ENCODE measurements around the gene PITPNM3.
"Not testable (repeated sequence)": the region's sequence is repeated elsewhere in the genome, so short reads cannot be mapped to it uniquely, and the experiment has no call there.

The PITPNM3 gene

DNA sequence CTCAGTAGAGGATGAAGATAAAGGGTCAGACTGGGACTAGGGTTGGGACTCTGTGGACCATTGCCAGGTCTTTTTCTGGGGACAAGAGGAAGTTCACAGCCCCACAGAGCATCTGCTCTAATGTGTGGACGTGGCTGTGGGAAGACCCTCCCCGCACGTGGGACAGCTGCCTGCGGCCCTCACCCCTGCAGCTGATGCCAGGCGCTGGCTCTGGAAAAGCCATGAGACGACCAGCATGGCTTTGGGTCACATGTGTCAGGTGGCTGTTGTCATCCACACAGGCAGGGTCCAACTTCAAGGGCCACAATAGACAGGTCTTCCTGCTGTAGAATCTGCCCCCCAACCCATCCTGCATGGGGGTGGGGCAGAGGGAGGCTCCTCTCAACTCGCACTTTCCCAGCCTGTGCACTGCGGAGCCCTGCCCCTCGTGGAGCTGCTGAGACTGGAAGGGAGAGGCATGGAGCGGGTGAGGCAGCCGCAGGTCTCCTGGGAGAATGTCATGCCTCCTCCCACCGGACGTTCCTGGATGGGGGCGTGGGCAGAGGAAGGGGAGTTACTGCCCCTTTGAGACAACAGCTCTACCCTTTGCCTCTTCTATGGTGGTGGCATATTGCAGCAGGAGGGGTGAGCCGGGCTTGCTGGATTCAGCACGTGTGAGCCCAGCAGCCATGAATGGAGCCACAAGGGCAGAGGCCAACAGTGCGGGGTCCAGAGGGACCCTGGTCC is 58.7 kb downstream of the PITPNM3 start:
- no peak for DNase-seq

DNA sequence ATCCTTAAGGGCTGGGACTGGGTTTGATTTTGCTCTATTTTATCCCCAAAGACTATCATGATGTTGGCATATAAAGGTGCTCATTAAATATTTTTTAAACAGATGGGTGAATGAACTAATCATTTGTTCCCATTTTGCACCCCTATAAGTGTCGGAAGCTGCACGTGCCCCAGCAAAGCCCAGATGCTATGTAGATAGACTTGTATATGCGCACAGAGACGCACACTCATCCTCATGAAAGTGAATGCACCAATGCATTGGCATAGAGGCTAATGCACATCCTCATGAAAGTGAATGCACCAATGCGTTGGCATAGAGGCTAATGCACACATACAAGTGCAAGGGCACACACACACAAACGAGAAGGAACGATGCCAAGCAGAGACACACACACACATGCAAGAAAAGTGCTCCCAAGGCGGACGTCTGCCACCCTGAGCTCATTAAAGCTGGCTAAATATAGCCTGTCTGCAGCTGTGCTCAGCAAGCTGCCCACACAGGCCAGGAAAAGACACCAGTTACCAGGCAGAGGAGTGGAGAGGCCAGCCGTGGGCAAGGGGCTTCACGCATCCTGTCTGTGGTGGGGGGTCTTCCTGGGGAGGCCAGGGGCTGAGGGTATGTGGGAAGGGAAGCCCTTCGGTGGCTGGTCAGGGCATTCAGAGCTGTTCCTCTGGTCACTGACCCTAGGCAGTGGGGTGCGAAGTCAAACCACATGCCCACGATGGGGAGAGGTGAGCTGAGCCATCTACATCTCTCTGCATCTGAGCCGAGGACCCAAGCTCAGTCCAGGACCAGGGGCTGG is 59.5 kb downstream of the PITPNM3 start:
- DNase-seq = no peak

DNA sequence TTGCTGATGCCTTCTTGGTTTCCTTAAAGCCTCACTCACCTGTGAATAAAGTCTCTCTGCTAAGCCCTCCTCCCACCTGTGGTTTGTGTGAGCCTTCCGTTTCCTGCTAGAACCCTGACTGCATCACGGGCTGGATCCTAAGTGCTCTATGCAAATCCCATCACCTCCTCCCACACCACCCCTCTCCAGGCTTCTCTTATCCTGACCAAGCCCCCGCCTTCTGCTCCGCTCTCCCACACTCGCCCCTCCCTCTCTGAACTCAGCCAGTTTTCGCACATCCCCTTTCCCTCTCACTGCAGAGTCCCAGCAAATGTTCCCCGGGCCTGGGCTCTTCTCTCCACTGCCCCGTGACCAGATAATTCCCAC is 60.3 kb downstream of the PITPNM3 start:
- DNase-seq = no peak

DNA sequence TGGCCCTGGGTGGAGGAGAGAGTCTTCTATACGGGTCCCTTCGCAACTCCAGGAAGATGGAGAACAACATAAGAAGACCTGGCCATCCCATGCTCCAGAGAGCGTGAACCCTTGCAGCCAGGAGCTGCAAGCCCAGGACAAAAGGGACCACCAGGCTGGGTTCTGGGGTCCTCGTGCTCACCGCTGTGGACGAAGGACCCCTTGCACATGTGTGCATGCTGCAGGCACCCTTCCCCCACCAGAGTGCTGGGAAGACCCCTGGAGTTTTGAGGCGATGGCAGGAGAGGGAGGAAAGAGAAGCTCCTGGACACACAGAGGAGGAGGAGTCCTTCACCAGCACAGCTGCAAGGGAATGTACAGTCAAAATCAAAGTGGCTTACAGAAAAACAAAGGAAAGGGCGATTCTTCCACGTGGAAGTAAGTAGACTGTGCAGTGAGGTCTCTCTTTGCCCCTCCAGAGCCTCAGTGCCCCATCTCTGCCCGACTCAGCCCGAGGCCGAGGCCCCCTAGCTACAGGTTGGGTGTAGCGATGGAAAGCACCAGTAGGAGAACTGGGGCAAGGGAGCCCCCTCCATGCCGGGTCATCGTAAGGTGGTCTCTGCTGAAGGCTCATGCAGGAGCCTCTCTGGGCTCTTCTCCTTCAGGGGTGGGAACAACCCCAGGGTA is 60.8 kb downstream of the PITPNM3 start:
- DNase-seq = no peak

DNA sequence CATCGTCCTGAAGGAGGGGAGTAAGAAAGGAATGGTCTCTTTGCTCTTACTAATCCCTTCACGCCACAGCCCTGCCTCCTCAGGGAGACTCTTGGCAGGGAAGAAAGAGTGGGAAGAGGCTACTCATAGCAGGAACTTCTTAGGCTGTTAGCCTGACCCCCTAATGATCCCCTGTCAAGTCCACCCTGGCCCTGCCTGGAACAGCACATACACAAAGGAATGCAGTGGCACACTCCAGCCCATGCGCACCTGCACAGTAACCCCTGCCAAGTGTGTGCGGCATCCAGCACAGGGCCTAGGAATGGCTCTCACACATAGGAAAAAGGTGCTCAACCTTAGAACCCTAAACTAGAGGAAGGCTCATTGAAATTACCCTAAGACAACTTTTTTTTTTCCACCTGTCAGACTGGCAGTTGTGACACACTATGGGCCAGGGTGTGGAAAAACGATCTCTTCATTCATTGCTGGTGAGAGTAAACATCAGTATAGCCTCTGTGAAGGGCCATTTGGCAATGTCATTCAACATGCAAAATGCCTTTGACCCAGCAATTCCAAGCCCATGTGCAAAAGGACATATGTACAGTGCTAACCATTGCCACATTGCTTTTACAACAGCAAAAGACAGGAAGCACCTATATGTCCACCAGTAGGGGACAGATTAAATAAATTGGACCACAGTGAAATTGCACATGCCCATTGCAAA is 62.0 kb downstream of the PITPNM3 start:
- DNase-seq = no peak

DNA sequence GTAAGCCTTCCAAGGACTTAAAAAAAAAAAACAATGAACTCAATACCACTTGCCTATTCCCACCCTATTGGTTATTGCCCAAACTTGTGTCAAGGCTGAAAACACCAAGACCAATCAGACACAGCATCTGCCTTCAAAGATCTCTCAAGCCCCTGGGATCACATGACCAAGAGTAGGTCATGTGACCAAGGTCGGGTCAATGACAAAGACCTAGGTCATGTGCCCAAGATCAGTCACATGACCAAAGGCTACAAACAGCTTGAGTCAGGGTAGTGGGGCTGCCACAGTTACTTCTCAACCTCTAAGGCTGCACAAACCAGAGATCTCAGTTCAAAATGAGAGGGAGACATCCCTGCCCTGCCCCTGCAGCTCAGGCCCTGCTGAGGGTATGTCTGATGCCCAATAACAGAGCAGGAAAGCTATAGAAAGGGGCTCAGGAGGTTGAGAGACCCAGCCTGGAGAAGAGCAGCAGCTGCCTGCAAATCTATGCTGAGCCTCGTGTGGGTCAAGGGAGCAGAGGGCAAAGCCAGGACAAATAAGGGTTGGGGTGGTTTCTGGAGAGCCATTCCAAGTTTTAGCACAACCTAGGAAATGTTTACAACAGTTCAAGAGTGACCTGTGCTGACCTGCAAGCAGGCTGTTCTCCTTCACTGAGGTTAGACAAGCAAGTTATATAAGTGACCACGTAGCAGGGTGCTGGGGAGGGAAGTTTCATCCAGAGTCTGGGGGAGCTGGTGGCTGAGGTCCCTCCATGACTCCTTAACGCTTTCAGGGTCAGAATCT is 63.3 kb downstream of the PITPNM3 start:
- no peak for DNase-seq

DNA sequence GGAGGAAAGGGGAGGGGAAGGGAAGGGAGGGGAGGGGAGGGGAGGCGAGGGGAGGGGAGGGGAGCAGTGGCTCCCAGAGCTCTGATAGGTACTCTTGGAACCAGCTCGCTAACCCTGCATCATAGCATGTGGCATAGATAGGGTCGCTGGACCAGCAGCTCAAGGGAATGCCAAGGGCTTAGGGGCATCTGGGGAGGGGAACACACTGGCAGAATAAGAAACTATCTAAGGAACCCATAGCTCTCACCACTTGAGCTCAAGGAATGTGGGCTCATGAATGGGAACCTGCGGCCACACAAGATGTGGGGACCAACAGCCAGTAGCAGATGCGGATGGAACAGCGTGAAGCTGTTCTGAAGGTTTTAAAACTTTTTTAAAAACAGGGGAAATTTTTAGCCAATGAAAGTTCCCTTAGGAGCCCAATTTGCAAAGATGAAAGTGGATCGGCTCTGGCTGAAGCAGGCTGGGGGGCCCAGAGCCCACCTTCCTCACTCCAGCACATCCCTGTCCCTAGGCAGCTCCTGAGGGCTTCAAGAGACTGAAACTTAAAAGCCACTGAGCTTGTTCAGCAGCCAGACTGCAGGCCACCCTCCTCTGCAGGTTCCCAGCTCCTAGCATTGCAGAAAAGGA is 65.2 kb downstream of the PITPNM3 start:
- no peak for DNase-seq

DNA sequence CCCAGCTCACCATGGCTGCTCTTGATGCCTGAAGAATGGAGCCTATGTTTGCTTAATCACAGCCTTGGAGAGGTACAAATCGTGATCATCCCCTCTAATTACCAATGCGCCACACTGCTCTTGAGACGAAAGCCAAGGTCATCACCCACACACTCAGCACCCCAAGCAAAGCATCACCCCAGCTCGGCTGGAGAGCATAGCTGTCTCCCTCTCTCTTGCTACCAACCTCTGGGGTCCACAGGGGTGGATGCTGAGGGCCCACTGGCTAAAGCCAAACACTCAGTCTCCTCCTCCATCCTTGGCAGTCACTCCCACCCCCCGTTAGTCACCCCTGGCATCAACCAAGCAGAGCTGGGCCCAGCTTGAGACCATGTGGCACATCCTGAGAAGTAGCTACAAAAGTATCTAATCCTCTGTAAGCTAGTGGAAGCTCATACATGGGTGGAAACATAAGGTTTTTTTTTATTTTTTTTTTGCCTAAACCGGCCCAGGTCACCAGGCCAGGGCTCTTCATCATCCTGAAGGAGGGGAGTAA is 67.3 kb downstream of the PITPNM3 start:
- no peak for DNase-seq

DNA sequence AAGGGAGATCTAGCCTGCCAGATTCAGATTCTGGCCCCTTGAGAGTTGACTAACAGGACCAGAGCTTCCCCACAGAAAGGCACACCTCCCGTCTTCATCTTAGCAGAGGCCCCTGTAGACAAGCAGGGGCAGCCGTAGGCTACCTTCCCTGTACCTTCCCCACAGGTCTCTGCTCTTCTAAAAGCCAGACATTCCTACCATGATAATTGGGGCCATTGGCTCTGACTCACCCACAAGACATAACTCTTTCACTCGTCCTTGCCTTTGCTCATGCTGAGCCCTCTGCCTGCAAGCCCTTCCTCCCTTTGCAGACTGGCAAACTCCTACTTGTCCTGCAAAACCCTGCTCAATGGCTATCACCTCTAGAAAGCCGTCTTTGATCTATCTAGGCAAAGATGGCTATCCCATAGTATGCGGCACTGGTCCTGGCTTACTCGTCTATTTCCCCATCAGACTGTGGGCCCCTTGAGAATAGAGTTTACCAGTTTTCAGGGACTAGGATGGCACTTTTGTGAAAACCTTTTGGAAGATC is 68.3 kb downstream of the PITPNM3 start:
- DNase-seq = no peak

DNA sequence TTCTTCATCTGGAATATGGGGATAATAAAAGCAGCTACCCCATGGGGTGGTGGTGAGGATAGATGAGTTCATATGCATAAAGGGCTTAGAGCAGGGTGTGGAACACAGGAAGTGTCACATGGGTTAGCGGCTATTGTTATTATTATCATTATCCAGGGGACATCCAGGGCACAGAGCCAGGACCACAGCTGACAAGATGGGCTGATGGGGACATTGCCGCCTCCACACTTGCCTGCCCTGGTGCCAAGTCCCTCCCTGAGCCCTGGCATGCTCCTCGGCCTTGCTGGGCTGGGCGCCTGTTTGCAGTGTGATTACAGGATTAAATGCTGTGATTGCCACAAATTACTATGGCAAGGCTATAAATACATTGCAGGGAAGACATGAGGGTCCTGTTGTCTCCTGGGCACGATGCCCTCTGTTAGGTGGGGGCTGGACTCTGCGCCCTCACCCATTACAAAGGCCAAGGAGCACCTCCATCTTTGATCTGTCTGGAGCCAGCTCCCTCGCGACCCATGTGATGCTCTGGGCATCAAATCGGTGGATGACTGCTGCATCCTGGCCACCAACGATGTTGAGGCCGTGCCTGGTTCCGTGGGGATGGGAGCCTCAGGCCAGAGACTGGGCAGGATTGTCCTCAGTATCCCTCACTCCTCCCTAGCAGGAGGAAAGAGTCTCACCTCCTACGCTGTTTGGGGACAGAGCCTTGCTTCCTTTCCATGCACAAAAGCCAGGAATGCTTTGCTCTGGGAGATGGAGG is 68.9 kb downstream of the PITPNM3 start:
- DNase-seq = no peak

DNA sequence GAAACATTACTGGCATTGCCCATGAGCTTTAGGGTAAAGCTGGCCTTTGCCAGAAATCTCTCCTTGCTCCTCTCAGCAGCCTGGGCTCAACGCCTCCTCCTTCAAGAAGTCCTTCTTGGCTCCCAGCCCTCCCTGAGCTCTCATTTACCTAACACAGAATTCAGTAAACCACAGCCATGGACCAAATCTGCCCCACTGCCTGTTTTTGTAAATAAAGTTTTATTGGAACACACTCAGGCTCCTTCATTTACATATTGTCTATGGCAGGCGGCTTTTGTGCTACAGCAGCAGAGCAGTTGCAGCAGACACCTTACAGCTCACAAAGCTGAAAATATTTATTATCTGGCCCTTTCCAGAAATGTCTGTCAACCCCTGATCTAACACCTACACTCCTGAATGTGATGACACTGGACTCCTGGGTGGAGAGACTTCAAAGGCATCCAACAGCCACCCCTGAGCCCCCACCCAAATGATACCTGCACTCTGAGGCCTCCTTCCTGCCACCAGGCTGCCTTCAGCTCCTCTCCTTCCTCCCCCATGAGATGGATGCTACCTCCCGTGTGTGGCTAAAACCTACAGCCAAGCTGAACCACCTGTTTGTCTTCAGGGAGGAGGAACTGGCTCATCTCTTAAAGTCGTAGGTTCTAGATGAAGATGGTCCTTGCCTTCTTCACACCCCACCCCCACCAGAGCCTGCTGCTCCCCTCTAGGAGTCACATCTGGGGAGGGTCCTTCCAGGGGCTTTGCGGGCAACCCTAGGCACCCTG is 70.5 kb downstream of the PITPNM3 start:
- no peak for DNase-seq

DNA sequence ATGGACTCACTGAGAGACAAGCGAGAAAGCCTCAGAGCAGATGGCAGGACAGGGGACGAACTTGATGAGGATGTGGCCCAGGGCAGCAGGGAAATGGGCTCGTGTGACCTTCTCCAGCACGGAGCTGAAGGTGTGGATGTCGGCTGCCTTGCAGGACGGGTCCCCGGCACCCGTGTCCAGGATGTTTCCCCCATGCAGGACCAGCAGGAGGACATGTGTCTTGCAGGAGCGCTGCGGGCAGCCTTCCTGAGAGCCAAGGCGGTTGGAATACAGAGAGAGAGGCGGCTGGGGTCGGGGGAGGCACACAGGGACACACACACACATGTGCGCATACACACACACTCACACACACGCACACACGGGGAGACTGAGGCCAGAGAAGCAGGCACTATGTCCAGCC is 72.8 kb downstream of the PITPNM3 start:
- DNase-seq = no peak

DNA sequence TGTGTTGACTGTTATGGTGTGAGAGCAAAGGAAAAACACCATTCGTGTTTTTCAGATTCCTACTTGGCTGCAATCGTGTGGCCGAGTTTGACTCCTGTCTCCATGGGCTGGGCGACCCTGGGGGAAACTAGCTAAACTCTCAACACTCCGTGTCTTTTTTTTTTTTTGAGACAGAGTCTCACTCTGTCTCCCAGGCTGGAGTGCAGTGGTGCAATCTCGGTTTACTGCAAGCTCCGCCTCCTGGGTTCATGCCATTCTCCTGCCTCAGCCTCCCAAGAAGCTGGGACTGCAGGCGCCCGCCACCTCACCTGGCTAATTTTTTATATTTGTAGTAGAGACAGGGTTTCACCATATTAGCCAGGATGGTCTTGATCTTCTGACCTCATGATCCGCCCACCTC is 73.6 kb downstream of the PITPNM3 start:
- not testable (repeated sequence) for DNase-seq

DNA sequence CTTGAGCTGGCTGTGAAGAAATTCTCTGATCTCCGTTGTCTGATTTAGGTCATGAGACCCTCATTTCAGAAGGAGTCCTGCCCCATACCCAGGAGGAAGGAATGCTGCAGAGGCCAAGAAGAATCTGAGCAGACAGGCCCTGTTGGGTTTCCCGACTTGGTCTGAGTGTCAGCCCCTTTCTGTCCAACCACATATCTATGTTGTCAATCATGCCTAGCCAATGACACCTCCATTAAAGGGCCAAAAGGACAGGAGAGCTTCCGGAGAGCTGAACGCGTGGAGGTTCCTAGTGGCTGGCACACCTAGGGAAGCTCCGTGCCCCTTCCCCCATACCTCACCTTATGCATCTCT is 74.3 kb downstream of the PITPNM3 start:
- DNase-seq = no peak

DNA sequence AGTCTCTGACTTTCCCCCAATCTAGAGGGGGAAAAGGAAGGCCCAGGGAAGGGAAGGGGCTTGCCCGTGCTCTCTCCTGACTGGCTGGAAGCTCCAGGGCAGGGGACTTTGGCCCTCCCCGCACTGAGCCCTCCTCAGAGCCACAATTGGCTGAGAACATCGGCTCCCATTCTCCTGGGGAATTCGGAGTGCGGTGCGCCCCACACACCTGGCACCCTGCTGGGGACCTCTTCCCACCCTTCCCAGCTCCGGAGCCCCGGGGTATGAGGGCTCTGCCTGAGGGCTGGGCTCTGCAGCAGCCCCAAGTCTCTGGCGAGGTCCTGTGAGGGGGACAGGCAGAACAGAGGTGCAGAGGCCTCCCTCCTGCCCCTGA is 76.1 kb downstream of the PITPNM3 start:
- no peak for DNase-seq

DNA sequence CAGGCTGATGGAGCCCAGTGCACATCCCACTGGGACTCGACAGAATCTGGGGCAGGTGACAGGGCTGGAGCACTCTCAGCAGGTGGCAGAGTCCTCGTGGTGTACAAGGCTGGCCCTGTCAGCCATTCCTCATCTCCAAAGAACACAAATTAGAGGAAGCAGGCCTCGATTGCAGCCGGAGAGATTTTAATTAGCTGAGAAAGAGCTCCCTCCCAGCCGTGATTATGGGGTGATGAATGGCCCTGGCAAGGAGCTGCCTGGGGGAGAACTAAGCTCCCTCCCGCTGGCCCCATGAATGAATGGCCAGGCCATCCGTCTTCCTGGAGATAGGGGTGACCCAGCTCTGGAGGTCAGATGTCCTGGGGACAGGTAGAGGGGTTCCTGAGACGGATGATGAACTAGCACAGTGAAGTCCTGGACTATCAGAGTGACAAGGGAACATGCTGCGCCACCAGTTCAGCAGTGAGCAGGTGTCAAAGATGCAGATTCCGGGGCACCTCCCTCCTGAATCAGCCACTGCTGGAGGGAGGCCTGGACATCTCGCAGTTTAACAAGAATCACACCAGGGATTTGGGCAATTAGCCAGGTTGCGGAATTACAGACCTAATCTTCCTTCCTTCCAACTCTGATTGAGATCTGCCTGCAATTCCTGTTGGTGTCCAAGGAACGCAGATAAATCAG is 76.6 kb downstream of the PITPNM3 start:
- no peak for DNase-seq

DNA sequence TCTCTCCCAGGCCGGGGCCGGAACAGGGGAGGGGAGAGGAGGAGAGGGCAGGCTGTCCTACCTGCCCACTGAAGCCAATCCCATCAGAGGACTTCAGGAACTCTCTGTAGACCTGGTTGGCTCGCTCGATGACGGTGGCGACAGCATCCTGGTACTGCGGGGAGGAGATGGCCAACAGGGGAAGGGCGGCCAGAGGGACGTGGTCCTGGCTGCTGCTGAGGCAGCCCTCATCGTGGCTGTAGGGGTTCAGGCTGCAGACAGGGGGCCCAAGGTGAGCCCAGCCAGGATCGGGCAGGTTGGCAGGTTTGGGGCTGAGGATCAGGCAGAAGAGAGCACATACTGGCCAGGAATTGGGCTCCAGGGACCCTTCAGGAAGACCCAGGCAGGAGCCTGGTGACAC is 77.9 kb downstream of the PITPNM3 start:
- no peak for DNase-seq

DNA sequence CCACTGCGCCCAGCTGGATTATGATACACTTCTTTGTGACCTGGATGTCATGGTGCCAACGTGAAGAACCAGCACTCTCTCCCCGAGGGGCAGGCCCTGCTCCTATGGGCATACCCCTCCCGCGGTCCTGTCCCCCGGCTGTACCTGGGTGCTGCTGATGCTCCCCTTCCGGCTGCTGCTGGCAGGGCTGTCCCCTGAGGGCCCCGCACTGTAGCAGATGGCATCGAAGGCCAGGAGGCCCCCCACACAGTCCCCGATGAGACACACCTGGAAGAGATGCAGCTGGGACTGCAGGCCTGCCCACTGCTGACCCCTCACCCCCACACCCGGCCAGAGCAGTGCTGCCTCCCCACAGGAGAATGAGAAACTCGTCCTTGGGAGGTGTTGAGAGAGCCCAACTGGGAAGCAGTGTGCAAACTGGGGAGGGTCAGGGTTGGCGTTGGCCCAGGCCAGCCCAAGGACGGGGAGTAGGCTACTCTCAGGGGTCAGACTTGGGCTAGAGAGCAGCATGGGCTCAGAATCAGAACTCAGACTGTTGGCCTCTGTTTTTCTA is 78.4 kb downstream of the PITPNM3 start:
- no peak for DNase-seq

DNA sequence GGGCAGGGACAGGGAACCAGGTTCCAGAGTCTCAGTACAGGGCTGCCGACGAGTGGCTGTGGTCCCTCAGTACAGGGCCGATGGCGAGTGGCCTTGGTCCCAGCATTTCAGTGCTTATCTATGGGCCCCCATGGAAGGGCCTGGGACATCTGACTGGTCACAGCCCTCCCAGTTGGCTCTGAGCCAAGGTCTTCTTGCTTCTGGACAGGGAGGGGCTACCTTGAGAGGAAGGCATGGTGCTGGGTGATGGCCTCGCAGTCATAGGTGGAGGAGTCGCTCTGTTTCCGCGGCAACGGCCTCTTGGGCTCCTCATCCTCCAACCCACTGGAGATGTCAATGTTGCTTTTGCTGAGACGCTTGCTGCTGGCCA is 79.6 kb downstream of the PITPNM3 start:
- no peak for DNase-seq
